Measurements from ENCODE around the gene OR3A2.
A peak's percentile ranks its signal among the peaks of the same experiment; 100 is the strongest.
"Not testable (repeated sequence)": the region's sequence is repeated elsewhere in the genome, so short reads cannot be mapped to it uniquely, and the experiment has no call there.

Gene OR3A2

GRCh38 chr17:3385869-3386816 lies at the start of gene OR3A2:
Gene OR3A2, minus strand, starts transcription at chr17:3386308.
- DNase-seq (ENCODE audit: low spot score): no peak

- DNase-seq (ENCODE audit: low spot score): no peak
Observed at GRCh38 chr17:3433741-3434140, 47.6 kb upstream of the OR3A2 start, which contains the start of gene OR1E2. Gene OR1E2, minus strand, starts transcription at chr17:3433841. Its CDS starts 0 bp downstream, at chr17:3433841.

DNA sequence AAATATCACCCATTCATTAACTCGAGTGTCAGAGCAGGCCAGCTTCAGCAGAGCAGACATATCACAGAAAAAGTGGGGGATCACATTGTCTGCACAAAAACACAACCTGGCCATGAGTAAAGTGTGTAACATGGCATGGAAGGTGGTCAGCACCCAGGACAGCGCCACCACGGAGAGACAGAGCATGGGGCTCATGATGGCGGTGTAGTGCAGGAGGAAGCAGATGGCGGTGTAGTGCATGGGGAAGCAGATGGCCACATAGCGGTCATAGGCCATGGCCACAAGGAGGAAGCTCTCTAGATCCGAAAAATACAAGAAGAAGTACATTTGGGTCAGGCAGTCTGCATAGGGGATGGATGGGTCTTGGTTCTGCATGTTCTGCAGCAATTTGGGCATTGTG lies 47.1 kb upstream of the OR3A2 start:
- peak; percentile 65 for DNase-seq (ENCODE audit: low spot score)

GRCh38 chr17:3418222-3418621 lies 32.1 kb upstream of the OR3A2 start:
- DNase-seq (ENCODE audit: low spot score): no peak

DNA sequence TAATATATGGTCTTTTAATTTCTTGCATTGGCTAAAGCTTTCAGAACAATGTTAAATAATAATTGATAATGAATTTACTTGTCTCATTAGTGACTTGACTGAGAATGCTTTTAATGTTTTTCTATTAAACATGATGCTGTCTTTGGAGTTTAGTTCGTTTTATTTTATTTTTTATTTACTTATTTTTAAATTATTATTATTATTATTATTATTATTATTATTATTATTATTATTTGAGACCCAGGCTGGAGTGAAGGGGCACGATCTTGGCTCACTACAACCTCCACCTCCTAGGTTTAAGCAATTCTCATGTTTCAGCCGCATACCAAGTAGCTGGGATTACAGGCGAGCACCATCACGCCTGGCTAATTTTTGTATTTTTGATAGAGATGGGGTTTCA lies 29.5 kb upstream of the OR3A2 start:
- no peak for DNase-seq (ENCODE audit: low spot score)

DNA sequence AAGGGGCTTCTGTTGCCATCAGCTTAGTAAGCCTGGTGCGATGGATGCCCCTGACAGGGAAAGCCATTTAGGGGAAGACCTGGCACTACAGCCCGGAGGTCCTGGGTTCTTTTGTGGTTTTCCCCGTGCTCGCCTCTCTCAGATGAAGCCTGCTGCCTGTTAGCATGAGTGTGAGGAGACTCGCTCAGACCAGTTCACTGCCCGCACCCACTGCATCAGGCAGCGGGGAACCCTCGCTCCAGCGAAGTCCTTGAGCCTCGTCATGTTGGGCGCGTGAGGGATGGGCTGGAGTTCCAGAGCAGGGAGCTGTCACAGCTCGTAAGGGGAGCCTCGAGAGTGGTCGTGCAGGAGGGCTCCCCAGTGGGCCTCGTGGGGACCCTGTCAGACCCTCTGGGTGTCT lies 26.1 kb upstream of the OR3A2 start:
- DNase-seq (ENCODE audit: low spot score): not testable (repeated sequence)

DNA sequence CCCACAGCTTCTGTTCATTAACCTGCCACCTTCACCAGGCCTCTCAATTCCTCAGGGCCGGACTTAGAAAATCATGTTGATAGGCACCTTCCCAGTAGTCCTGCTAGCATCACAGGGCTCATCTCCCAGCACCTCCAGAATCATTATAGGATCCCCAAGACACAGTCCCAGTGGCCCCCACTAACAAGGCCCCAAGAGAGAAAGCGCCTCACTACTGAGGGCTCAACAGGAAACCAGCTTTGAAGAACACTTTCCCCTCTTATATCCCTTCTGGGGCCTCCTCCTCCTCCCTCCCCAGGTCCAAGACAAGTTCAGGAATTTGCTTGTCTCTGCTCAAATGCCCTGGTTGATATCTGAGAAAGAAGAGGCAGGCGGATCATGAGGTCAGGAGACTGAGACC lies 25.0 kb upstream of the OR3A2 start, which contains the start of gene OR3A3:
Gene OR3A3 (plus strand): TSS at position 301 of the 400 bp plus-strand sequence.
- DNase-seq (ENCODE audit: low spot score): no peak

GRCh38 chr17:3403856-3404255 lies 17.7 kb upstream of the OR3A2 start:
- DNase-seq (ENCODE audit: low spot score): not testable (repeated sequence)

GRCh38 chr17:3401786-3402185 lies 15.7 kb upstream of the OR3A2 start:
- DNase-seq (ENCODE audit: low spot score): no peak

DNA sequence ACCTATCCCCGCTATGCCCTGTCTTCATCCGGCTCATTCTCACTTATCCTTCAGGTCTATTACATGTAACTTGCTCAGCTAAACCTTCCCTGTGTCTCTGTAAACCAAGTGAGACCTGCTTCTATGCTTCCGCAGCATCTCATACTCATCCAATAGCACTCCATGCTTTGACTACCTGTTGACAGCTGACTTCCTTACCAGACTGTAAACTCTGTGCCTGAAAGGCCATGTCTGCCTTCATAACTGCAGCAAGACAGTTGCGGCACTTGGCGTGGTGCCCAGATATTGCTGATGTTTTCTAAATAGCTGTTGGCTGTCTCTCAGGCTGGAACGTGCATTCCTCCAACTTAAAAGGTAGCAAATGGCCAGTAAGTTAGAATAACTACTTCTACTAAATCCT lies 13.9 kb upstream of the OR3A2 start:
- no peak for DNase-seq (ENCODE audit: low spot score)

- no peak for DNase-seq (ENCODE audit: low spot score)
Observed at GRCh38 chr17:3398310-3398709, 12.2 kb upstream of the OR3A2 start, which contains the start of gene OR1E1. Gene OR1E1, minus strand, starts transcription at chr17:3398410. Its CDS starts 0 bp downstream, at chr17:3398410.

DNA sequence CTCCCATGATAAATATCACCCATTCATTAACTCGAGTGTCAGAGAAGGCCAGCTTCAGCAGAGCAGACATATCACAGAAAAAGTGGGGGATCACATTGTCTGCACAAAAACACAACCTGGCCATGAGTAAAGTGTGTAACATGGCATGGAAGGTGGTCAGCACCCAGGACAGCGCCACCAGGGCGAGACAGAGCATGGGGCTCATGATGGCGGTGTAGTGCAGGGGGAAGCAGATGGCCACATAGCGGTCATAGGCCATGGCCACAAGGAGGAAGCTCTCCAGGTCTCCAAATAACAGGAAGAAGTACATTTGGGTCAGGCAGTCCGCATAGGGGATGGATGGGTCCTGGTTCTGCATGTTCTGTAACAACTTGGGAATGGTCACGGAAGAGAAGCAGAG lies 11.7 kb upstream of the OR3A2 start:
- peak; percentile 57 for DNase-seq (ENCODE audit: low spot score)

- no peak for DNase-seq (ENCODE audit: low spot score)
Observed at GRCh38 chr17:3389791-3390190, 3.7 kb upstream of the OR3A2 start.

GRCh38 chr17:3381957-3382356 lies 4.2 kb downstream of the OR3A2 start:
- no peak for DNase-seq (ENCODE audit: low spot score)

GRCh38 chr17:3378321-3378720 lies 7.8 kb downstream of the OR3A2 start:
- no peak for DNase-seq (ENCODE audit: low spot score)

DNA sequence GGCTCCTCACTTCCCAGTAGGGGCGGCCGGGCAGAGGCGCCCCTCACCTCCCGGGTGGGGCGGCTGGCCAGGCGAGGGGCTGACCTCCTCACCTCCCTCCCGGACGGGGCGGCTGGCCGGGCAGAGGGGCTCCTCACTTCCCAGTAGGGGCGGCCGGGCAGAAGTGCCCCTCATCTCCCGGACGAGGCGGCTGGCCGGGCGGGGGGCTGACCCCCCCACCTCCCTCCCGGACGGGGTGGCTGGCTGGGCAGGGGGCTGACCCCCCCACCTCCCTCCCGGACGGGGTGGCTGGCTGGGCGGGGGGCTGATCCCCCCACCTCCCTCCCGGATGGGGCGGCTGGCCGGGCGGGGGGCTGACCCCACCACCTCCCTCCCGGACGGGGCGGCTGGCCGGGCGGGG lies 14.9 kb downstream of the OR3A2 start:
- not testable (repeated sequence) for DNase-seq (ENCODE audit: low spot score)

DNA sequence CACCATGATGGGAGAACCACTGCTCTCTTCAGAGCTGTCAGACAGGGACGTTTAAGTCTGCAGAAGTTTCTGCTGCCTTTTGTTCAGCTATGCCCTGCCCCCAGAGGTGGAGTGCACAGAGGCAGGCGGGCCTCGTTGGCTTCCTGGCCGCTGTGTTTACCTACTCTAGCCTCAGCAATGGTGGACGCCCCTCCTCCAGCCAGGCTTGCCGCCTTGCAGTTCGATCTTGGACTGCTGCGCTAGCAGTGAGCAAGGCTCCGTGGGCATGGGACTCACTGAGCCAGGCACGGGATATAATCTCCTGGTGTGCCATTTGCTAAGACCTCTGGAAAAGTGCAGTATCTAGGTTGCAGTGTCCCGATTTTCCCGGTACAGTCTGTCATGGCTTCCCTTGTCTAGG lies 43.3 kb downstream of the OR3A2 start:
- DNase-seq (ENCODE audit: low spot score): not testable (repeated sequence)

DNA sequence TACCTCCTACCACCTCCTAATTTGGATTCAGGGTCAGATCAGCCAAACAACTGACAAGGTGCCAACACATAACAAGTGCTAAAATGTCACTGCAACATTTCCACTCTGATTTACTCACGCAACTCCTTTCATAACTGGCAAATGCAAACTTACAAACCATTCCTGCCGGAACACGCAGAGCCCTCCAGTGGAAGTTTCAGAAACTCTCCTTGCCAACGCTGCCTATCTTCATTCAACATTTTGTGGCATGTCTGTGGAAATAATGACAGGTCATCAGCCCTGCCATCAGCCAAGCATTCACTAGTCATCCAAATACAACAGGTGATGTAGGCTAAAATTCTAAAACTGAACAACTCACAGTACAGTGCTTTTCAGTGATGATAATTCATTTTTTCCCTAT lies 50.2 kb downstream of the OR3A2 start:
- DNase-seq (ENCODE audit: low spot score): no peak

GRCh38 chr17:3318336-3318735 lies 67.8 kb downstream of the OR3A2 start:
- DNase-seq (ENCODE audit: low spot score): no peak

DNA sequence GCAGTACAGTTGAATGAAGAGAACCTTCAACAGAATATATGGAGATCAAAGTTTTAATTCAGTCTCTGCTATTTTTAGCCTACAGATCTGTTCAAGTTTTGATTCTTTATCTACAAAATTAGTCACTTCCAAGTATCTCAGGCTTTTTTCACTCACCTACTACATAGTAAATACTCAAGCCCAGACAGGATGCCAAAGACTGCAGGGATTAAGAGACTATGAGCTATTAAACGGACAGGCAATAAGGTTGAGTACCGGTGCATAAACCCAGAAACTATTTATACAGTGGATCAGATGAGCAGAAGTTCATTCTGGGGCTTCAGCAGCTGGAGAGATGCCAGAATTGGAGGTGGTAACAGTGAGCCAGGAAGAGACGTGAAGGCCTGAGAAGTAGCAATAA lies 69.3 kb downstream of the OR3A2 start:
- no peak for DNase-seq (ENCODE audit: low spot score)

DNA sequence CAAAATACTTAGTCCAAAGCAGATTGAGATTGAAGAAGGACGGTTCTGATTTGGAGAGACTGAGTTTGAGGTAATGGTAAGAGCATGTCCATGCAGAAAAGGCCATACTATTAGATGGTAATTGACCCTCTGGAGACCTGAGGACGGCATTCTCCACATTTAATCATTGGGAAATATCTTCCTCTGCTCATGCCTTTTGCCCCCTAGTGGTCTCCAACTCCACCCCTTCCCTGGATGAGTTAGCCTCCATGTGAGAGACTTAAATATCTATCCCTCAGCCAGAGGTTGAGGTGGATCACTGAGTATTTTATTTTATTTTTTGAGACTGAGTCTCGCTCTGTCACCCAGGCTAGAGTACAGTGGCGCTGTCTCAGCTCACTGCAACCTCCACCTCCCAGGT lies 77.5 kb downstream of the OR3A2 start:
- DNase-seq (ENCODE audit: low spot score): no peak

GRCh38 chr17:3298260-3298659 lies 87.8 kb downstream of the OR3A2 start, which contains the start of gene OR3A1:
Gene OR3A1, minus strand, starts transcription at chr17:3298360. Its CDS starts 5,778 bp downstream, at chr17:3292582.
- no peak for DNase-seq (ENCODE audit: low spot score)

DNA sequence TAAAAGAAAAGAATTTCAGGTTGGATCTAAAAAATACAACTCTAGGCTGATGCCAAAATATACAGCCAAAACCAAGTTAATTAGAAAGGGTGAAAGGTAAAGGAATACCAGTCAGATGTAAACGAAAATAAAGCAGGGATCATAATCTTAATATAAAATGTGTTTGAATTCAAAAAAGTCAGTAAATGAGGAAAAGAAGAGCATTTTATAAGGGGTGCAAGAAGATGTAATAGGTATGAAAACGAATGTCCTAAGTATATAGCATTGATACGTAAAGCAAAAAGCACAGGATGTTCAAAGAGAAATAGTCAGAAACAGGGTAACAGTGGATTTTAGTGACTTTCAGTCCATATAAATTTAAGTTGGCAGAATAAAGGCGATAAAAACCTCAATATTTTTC lies 90.5 kb downstream of the OR3A2 start:
- DNase-seq (ENCODE audit: low spot score): no peak
